ENCODE measurements around the gene PTPN2.
"Not testable (repeated sequence)": the region's sequence is repeated elsewhere in the genome, so short reads cannot be mapped to it uniquely, and the experiment has no call there.

GRCh38 chr18:12873961-12874567, 10.0 kb downstream of the PTPN2 start:
- TF ChIP-seq, protein P1, sequence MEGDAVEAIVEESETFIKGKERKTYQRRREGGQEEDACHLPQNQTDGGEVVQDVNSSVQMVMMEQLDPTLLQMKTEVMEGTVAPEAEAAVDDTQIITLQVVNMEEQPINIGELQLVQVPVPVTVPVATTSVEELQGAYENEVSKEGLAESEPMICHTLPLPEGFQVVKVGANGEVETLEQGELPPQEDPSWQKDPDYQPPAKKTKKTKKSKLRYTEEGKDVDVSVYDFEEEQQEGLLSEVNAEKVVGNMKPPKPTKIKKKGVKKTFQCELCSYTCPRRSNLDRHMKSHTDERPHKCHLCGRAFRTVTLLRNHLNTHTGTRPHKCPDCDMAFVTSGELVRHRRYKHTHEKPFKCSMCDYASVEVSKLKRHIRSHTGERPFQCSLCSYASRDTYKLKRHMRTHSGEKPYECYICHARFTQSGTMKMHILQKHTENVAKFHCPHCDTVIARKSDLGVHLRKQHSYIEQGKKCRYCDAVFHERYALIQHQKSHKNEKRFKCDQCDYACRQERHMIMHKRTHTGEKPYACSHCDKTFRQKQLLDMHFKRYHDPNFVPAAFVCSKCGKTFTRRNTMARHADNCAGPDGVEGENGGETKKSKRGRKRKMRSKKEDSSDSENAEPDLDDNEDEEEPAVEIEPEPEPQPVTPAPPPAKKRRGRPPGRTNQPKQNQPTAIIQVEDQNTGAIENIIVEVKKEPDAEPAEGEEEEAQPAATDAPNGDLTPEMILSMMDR (conservative IDR thresholded peaks at IDR 0.05; ENCODE audit: low read depth, low read length) = not testable (repeated sequence)
- not testable (repeated sequence) for TF ChIP-seq EZH2 (IDR thresholded peaks at IDR 0.05; ENCODE audit: borderline replicate concordance, low read depth, low read length, poor library complexity, severe bottlenecking)

All from A673 (cell line).